Panc1 (cell line): ENCODE data around the gene ADGRV1. TPM values are rescaled to one million over a fixed set of nuclear protein-coding genes. Genes with fewer than 3 reads are reported as not detected.

Source experiments
- ATAC-seq: fragments of 200-7000 bp; cut with Tn5 transposase; 2 replicates; pipeline ENCODE4 v1.9.1; 2020; ENCODE audit warnings: mild to moderate bottlenecking, moderate library complexity
- BruUV-seq: library from RNA; stranded (reverse); fragments of 400-500 nt; replicated peaks from 2 replicates; lab custom pipeline; 2021; lab: Mats Ljungman, UMichigan
- CTCF ChIA-PET: fragments of 300-600 bp; sonication (Branson Sonifier 250); formaldehyde crosslinking; loops from one replicate; lab custom pipeline; 2022; ENCODE audit warnings: antibody characterized with exemption; lab: Charles Lee
- POLR2A ChIA-PET: fragments of 300-600 bp; sonication (Branson Sonifier 250); formaldehyde crosslinking; loops from one replicate; lab custom pipeline; 2022; ENCODE audit warnings: antibody characterized with exemption; lab: Charles Lee
- DNase-seq: peaks from one replicate; pipeline ENCODE4 v3.0.0-alpha.2; 2010; ENCODE audit warnings: low read depth, low spot score
- H3K27ac ChIP-seq: 2 replicates; pipeline ENCODE4 v1.5.1; 2011; ENCODE audit warnings: mild to moderate bottlenecking, low read length, inconsistent platforms
- H3K27me3 ChIP-seq: fragments of 200-500 bp; sonication (Bioruptor generic); 2 replicates; pipeline ENCODE4 v1.6.0; 2014; ENCODE audit warnings: low read length, inconsistent platforms; ENCODE audit not compliant: control insufficient read depth, insufficient read depth
- H3K36me3 ChIP-seq: fragments of 200-500 bp; sonication (Bioruptor generic); 2 replicates; pipeline ENCODE4 v1.5.1; 2014; ENCODE audit warnings: inconsistent platforms, mild to moderate bottlenecking, low read length, moderate library complexity; ENCODE audit not compliant: control insufficient read depth, insufficient read depth
- H3K4me1 ChIP-seq: 2 replicates; pipeline ENCODE4 v1.5.1; 2011; ENCODE audit warnings: inconsistent platforms, mild to moderate bottlenecking, low read length, moderate library complexity; ENCODE audit not compliant: control insufficient read depth, insufficient read depth
- H3K4me3 ChIP-seq, 2 experiments: 2 replicates each; pipeline ENCODE4 v1.5.1; 2011 to 2012; ENCODE audit warnings: low read depth in 2 of 2, low read length in 2 of 2, mild to moderate bottlenecking in 2 of 2, inconsistent platforms in 1 of 2, moderate library complexity in 1 of 2
- H3K9me3 ChIP-seq: fragments of 200-500 bp; sonication (Bioruptor generic); 2 replicates; pipeline ENCODE4 v1.5.1; 2014; ENCODE audit warnings: low read depth, mild to moderate bottlenecking, inconsistent platforms, low read length, moderate library complexity; ENCODE audit not compliant: control insufficient read depth, insufficient read depth
- CTCF ChIP-seq: fragments of 450-650 bp; IDR thresholded peaks from 2 replicates; pipeline ENCODE4 v1.5.1; 2017; ENCODE audit warnings: mild to moderate bottlenecking
- POLR2AphosphoS5 ChIP-seq: IDR thresholded peaks from 2 replicates; pipeline ENCODE4 v1.6.1; 2012; ENCODE audit warnings: mild to moderate bottlenecking, low read depth, low read length, moderate library complexity
- REST ChIP-seq, 2 experiments: IDR thresholded peaks; 2 replicates each; pipeline ENCODE4 v1.6.1; 2011 to 2012; ENCODE audit warnings: low read depth in 2 of 2, control low read depth in 1 of 2, low read length in 1 of 2, mild to moderate bottlenecking in 1 of 2, moderate library complexity in 1 of 2; ENCODE audit not compliant: insufficient read depth in 1 of 2
- SIN3A ChIP-seq: IDR thresholded peaks from 2 replicates; pipeline ENCODE4 v1.6.1; 2012; ENCODE audit warnings: low read depth, mild to moderate bottlenecking, low read length, moderate library complexity, borderline replicate concordance; ENCODE audit not compliant: insufficient read depth
- TCF7L2 ChIP-seq: IDR thresholded peaks from 2 replicates; pipeline ENCODE4 v1.6.1; 2011; ENCODE audit warnings: mild to moderate bottlenecking, low read depth, low read length, inconsistent platforms
- in situ Hi-C: cut with HindIII; loops from 2 replicates; pipeline ENCODE4 v1.10.0; 2016; ENCODE audit warnings: low sequenced_read_pairs, low pct_unique_long_range_greater_than_20kb
- intact Hi-C: fragments of 100-400 bp; cut with micrococcal nuclease; formaldehyde crosslinking; loops from one replicate; pipeline ENCODE4 v1.10.0; 2022; ENCODE audit not compliant: unreplicated experiment
- total RNA-seq: library from RNA; stranded (reverse); gene quantifications from one replicate; pipeline ENCODE4 v1.2.1, GENCODE V29; 2021; ENCODE audit not compliant: unreplicated experiment

Gene ADGRV1
- total RNA-seq, 1 experiment from 2014 or later: 0.49 TPM

- Histone ChIP-seq H3K4me1 (no peaks in the 10 kb centered on the region), H3K36me3 (no peaks in the 10 kb centered on the region), H3K27ac (no peak overlapping the region), H3K9me3 (no peaks in the 10 kb centered on the region), H3K27me3 (no peaks in the 10 kb centered on the region), H3K4me3 (no peak overlapping the region)
- in situ Hi-C loops: no loop called here
- DNase-seq: no peak
- no TSS peak for BruUV-seq
- ChIA-PET POLR2A (interaction anchor here (1.0 kb wide), 1 partner anchor 206 kb away, joined by 4 read pairs; no protein-coding TSS in a partner anchor), CTCF (no interaction called here)
- TF ChIP-seq CTCF: no peak
- TF ChIP-seq REST (IDR thresholded peaks at IDR 0.05; ENCODE audit: insufficient read depth in 1 of 2, low read depth in 2 of 2, low read length in 1 of 2): no peak
- TF ChIP-seq SIN3A: no peak
- TF ChIP-seq POLR2AphosphoS5: no peak
- no peak for TF ChIP-seq TCF7L2
- no peak for ATAC-seq
- intact Hi-C loops: no loop called here
Measured at GRCh38 chr5:91174396-91174795, 615.8 kb downstream of the ADGRV1 start.

GRCh38 chr5:91175708-91176107 is 617.1 kb downstream of the ADGRV1 start:
- DNase-seq (no peak), ATAC-seq (no peak)
- H3K27me3 ChIP-seq: no peaks in the 10 kb centered on the region
- in situ Hi-C loops: no loop called here
- H3K4me1 ChIP-seq: no peaks in the 10 kb centered on the region
- H3K27ac ChIP-seq: no peak overlapping the region
- no peaks in the 10 kb centered on the region for H3K36me3 ChIP-seq
- BruUV-seq: no TSS peak
- ChIA-PET POLR2A (no interaction called here), CTCF (no interaction called here)
- no peaks in the 10 kb centered on the region for H3K9me3 ChIP-seq
- no peak overlapping the region for H3K4me3 ChIP-seq
- intact Hi-C loops: no loop called here
- no peak for TF ChIP-seq TCF7L2
- no peak for TF ChIP-seq CTCF
- TF ChIP-seq POLR2AphosphoS5: no peak
- TF ChIP-seq SIN3A: no peak
- no peak for TF ChIP-seq REST (IDR thresholded peaks at IDR 0.05; ENCODE audit: insufficient read depth in 1 of 2, low read depth in 2 of 2, low read length in 1 of 2)
